AG10803 (cell line): Measurements from ENCODE around the gene REX1BD.

Experiments used
- DNase-seq: peaks from one replicate; pipeline ENCODE4 v3.0.0; 2010; ENCODE audit warnings: low read depth
- H3K4me3 ChIP-seq: 2 replicates; pipeline ENCODE4 v1.5.1; 2011; ENCODE audit warnings: mild to moderate bottlenecking, low read length, control low read depth
- TF ChIP-seq, protein P1 (sequence below): conservative IDR thresholded peaks from 2 replicates; pipeline ENCODE4 v1.5.1; 2011; ENCODE audit warnings: mild to moderate bottlenecking, low read length, control low read depth, inconsistent platforms

Gene REX1BD

GRCh38 chr19:18566953-18567352 is 21.6 kb upstream of the REX1BD start:
- DNase-seq, result no peak
- TF ChIP-seq, protein P1, sequence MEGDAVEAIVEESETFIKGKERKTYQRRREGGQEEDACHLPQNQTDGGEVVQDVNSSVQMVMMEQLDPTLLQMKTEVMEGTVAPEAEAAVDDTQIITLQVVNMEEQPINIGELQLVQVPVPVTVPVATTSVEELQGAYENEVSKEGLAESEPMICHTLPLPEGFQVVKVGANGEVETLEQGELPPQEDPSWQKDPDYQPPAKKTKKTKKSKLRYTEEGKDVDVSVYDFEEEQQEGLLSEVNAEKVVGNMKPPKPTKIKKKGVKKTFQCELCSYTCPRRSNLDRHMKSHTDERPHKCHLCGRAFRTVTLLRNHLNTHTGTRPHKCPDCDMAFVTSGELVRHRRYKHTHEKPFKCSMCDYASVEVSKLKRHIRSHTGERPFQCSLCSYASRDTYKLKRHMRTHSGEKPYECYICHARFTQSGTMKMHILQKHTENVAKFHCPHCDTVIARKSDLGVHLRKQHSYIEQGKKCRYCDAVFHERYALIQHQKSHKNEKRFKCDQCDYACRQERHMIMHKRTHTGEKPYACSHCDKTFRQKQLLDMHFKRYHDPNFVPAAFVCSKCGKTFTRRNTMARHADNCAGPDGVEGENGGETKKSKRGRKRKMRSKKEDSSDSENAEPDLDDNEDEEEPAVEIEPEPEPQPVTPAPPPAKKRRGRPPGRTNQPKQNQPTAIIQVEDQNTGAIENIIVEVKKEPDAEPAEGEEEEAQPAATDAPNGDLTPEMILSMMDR, result no peak
- H3K4me3 ChIP-seq, result no peak overlapping the region

- H3K4me3 ChIP-seq, result no peak overlapping the region
- TF ChIP-seq, protein P1, result no peak
- DNase-seq, result no peak
Measured at GRCh38 chr19:18568367-18568766, 20.2 kb upstream of the REX1BD start.

DNA sequence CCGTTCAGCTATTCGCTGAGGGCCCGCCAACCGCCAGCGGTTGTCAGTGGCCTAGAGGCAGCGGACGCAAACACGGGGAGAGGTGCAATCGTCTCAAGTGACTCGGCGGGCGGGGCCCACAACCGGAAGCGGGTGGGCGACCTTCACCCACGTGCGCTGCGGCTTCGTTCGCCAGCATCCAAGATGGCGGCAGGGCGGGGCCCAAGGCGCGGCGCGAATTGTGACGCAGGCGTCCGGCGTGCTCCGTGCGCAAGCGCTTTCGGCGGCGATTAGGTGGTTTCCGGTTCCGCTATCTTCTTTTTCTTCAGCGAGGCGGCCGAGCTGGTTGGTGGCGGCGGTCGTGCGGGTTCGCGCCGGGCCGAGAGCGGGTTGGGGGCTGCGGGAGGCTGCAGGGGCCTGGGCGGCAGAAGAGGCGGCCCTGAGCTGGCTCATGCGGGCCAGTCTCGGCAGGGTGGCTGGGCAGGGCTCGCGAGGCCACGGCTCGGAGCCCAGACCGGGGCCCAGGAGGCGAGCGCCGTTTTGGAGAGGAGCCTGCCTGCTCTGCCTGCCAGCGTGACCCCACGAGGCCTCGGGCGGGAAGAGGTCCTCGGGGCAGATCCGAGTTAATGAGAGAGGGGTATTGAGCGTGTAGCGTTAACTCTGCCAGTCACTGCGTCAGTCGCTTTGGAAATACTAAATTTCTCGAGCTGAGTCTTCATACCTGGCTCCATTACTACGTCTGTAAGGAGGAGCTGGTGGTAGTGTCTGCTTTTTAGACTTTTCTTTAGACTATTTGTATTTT is 16.8 kb upstream of the REX1BD start, which contains the start of gene UBA52:
Gene UBA52, plus strand, starts transcription at position 294 of the 781 bp plus-strand sequence. CDS start 1,444 bp downstream, outside the sequence.
- peak within 1 kb of the TSS; percentile 98 for H3K4me3 ChIP-seq
- TF ChIP-seq, protein P1, result no peak
- peak; percentile 95 for DNase-seq

DNA sequence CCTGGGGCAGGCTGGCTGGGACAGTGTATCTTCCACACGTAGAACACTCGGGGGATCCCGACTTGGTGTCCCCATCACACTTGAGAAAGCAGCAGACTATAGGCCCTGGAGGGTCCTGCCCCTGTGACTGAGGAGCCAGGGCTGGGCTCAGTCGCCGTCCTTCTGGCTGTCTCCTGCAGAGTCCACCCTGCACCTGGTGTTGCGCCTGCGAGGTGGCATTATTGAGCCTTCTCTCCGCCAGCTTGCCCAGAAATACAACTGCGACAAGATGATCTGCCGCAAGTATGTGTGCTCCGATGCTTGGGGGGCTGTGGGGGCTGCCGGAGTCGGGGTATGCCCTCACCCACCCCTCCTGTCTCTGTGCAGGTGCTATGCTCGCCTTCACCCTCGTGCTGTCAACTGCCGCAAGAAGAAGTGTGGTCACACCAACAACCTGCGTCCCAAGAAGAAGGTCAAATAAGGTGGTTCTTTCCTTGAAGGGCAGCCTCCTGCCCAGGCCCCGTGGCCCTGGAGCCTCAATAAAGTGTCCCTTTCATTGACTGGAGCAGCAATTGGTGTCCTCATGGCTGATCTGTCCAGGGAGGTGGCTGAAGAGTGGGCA is 13.8 kb upstream of the REX1BD start:
- no peak for DNase-seq
- H3K4me3 ChIP-seq, result no peak overlapping the region
- TF ChIP-seq, protein P1, result no peak

DNA sequence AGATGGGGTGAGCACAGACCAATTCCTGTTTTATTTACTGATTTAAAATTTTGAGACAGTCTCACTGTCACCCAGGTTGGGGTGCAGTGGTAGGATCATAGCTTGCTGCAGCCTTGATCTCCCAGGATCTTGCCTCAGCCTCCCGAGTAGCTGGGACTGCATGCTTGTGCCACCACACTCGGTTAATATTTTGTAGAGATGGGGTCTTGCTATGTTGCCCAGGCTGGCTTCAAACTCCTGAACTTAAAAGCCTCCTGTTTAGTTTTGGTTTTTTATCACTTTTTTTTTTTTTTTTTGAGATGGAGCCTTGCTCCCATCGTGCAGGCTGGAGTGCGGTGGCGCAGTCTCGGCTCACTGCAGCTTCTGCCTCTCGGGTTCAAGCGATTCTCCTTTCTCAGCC is 12.2 kb upstream of the REX1BD start:
- TF ChIP-seq, protein P1, result no peak
- DNase-seq, result no peak
- no peak overlapping the region for H3K4me3 ChIP-seq

DNA sequence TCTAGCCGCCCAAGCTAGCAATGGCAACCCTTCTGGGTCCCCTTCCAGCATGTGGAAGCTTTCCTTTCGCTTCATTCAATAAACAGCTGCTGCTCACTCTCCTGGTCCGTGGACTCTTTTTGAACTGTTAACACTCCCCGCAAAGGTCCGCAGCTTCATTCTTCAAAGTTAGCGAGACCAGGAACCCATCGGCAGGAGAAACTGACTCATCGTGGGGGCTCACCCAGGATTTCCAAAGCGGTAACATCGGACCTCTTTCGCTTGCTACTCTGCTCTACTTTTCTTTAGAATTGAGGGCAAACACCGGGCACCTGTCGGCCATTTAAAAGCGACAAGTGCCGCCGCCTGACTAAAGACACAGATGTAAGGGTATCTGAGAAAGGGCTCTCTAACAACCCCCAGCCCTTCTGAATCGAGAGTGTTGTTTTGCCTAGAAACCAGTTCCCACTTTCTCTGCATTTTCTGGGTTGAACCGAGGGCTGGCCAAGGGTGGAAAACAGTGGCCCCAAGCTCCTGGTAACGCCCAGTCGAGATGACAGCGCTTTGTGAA is 11.2 kb upstream of the REX1BD start:
- TF ChIP-seq, protein P1, result no peak
- H3K4me3 ChIP-seq, result no peak overlapping the region
- DNase-seq, result no peak
